Liver (tissue), 9 donors: ENCODE results near the gene SWAP70. TPM values are rescaled to one million over a fixed set of nuclear protein-coding genes. Genes with fewer than 3 reads are reported as not detected.

Source experiments
- DNase-seq: peaks from one replicate; pipeline ENCODE4 v3.0.0-alpha.2; 2017; ENCODE audit warnings: low spot score
- H3K27ac ChIP-seq, 2 donors: one replicate each; pipeline ENCODE4 v1.7.0; 2013; ENCODE audit warnings: inconsistent platforms in 2 of 2, low read length in 2 of 2, control low read depth in 1 of 2, low read depth in 1 of 2, mild to moderate bottlenecking in 1 of 2
- H3K27me3 ChIP-seq, 4 donors: one replicate each; pipeline versions ENCODE4 v1.6.1 to v1.7.0; 2013; ENCODE audit warnings: low read length in 3 of 4, inconsistent platforms in 1 of 4, mild to moderate bottlenecking in 1 of 4, moderate library complexity in 1 of 4; ENCODE audit not compliant: control insufficient read depth in 4 of 4, insufficient read depth in 4 of 4
- H3K36me3 ChIP-seq, 4 donors: one replicate each; pipeline versions ENCODE4 v1.6.1 to v1.7.0; 2013; ENCODE audit warnings: low read length in 3 of 4, mild to moderate bottlenecking in 3 of 4, low read depth in 1 of 4, moderate library complexity in 1 of 4; ENCODE audit not compliant: control insufficient read depth in 4 of 4, insufficient read depth in 3 of 4
- H3K4me1 ChIP-seq, 4 donors: one replicate each; pipeline versions ENCODE4 v1.6.1 to v1.7.0; 2013; ENCODE audit warnings: low read length in 3 of 4, mild to moderate bottlenecking in 3 of 4, moderate library complexity in 1 of 4; ENCODE audit not compliant: control insufficient read depth in 4 of 4, insufficient read depth in 4 of 4
- H3K4me3 ChIP-seq, 3 donors: one replicate each; pipeline versions ENCODE4 v1.6.1 to v1.7.0; 2013; ENCODE audit warnings: low read length in 3 of 3, control low read depth in 1 of 3, low read depth in 1 of 3, mild to moderate bottlenecking in 1 of 3
- H3K9ac ChIP-seq, 2 donors: one replicate each; pipeline ENCODE4 v1.7.0; 2013; ENCODE audit warnings: low read length in 2 of 2, mild to moderate bottlenecking in 2 of 2, moderate library complexity in 2 of 2, control low read depth in 1 of 2, low read depth in 1 of 2
- H3K9me3 ChIP-seq, 4 donors: one replicate each; pipeline versions ENCODE4 v1.6.1 to v1.7.0; 2013; ENCODE audit warnings: low read length in 3 of 4; ENCODE audit not compliant: control insufficient read depth in 4 of 4
- CTCF ChIP-seq: fragments of 150-350 bp; IDR thresholded peaks from 2 replicates; pipeline ENCODE4 v1.5.1; 2017; ENCODE audit warnings: improper control_type of control experiment, low read depth, low read length; ENCODE audit not compliant: missing input control
- EGR1 ChIP-seq, 2 donors: IDR thresholded peaks; 2 replicates each; pipeline ENCODE4 v1.6.1; 2016 to 2018; ENCODE audit warnings: antibody characterized with exemption in 2 of 2, low read depth in 2 of 2
- FOXA1 ChIP-seq: IDR thresholded peaks from 2 replicates; pipeline ENCODE4 v1.6.1; 2016; ENCODE audit warnings: antibody characterized with exemption
- GABPA ChIP-seq, 2 donors: IDR thresholded peaks in 1 of 2; conservative IDR thresholded peaks in 1 of 2; 2 replicates each; pipeline ENCODE4 v1.6.1; 2016; ENCODE audit warnings: antibody characterized with exemption in 2 of 2, mild to moderate bottlenecking in 1 of 2, moderate library complexity in 1 of 2
- HNF4A ChIP-seq, 2 donors: conservative IDR thresholded peaks; 2 replicates each; pipeline ENCODE4 v1.6.1; 2016; ENCODE audit warnings: antibody characterized with exemption in 2 of 2, mild to moderate bottlenecking in 2 of 2
- HNF4G ChIP-seq: IDR thresholded peaks from 2 replicates; pipeline ENCODE4 v1.6.1; 2016; ENCODE audit warnings: antibody characterized with exemption
- JUND ChIP-seq, 2 donors: IDR thresholded peaks; 2 replicates each; pipeline ENCODE4 v1.6.1; 2016; ENCODE audit warnings: antibody characterized with exemption in 2 of 2
- MAX ChIP-seq: IDR thresholded peaks from 2 replicates; pipeline ENCODE4 v1.6.1; 2016; ENCODE audit warnings: antibody characterized with exemption
- NR2F2 ChIP-seq: IDR thresholded peaks from 2 replicates; pipeline ENCODE4 v1.6.1; 2016; ENCODE audit warnings: antibody characterized with exemption
- RAD21 ChIP-seq, 2 donors: IDR thresholded peaks; 2 replicates each; pipeline ENCODE4 v1.6.1; 2016; ENCODE audit warnings: antibody characterized with exemption in 2 of 2, mild to moderate bottlenecking in 2 of 2
- RXRA ChIP-seq, 2 donors: IDR thresholded peaks; 2 replicates each; pipeline ENCODE4 v1.6.1; 2017 to 2018; ENCODE audit warnings: antibody characterized with exemption in 2 of 2, mild to moderate bottlenecking in 1 of 2
- SP1 ChIP-seq: IDR thresholded peaks from 2 replicates; pipeline ENCODE4 v1.6.1; 2018; ENCODE audit warnings: antibody characterized with exemption, mild to moderate bottlenecking
- YY1 ChIP-seq: IDR thresholded peaks from 2 replicates; pipeline ENCODE4 v1.6.1; 2016; ENCODE audit warnings: antibody characterized with exemption, mild to moderate bottlenecking
- WGBS: extraction: QIAGEN DNeasy Blood & Tissue Kit; methylation state at CpG from one replicate; pipeline ENCODE4 v1.1.7; 2013; 5-methylcytosine and 5-hydroxymethylcytosine counted together
- polyA plus RNA-seq, 2 donors: library from polyadenylated mRNA; stranded (reverse) in 1 of 2; unstranded in 1 of 2; fragments of 200-250 nt in 1 of 2; fragments of >200 nt in 1 of 2; fragmentation: Nextera tagmentation in 1 of 2; extraction: Ambion mirVana in 1 of 2; gene quantifications; one replicate each; pipeline versions ENCODE4 v1.2.1 to v1.2.3, GENCODE V29; 2013 to 2015
- total RNA-seq, 2 donors: library from RNA; depleted of rRNA; stranded (reverse); fragments of >200 nt; gene quantifications; one replicate each; pipeline ENCODE4 v1.2.3, GENCODE V29; 2014
- TF ChIP-seq, protein P1 (sequence below): IDR thresholded peaks from 2 replicates; pipeline ENCODE4 v1.6.1; 2016; ENCODE audit warnings: antibody characterized with exemption, mild to moderate bottlenecking
- TF ChIP-seq, protein P2 (sequence below): IDR thresholded peaks from 2 replicates; pipeline ENCODE4 v1.6.1; 2016; ENCODE audit warnings: antibody characterized with exemption
- donor health status: healthy.
- donor health status: healthy.
- donor health status: healthy.
- donor health status: healthy.
- donor health status: healthy.

SWAP70 gene
- total and polyA plus RNA-seq, 4 donors: 4.0 to 8.4 (median 5.8) TPM

- H3K9me3 ChIP-seq: peaks cover 0 to 6% (median 0%) of the 10 kb centered on the region in 4 donors
- TF ChIP-seq HNF4G (no peak), YY1 (no peak), CTCF (no peak), HNF4A (conservative IDR thresholded peaks at IDR 0.05) (no peak), NR2F2 (no peak), FOXA1 (no peak), RAD21 (IDR thresholded peaks at IDR 0.05) (no peak)
- TF ChIP-seq, protein P1, sequence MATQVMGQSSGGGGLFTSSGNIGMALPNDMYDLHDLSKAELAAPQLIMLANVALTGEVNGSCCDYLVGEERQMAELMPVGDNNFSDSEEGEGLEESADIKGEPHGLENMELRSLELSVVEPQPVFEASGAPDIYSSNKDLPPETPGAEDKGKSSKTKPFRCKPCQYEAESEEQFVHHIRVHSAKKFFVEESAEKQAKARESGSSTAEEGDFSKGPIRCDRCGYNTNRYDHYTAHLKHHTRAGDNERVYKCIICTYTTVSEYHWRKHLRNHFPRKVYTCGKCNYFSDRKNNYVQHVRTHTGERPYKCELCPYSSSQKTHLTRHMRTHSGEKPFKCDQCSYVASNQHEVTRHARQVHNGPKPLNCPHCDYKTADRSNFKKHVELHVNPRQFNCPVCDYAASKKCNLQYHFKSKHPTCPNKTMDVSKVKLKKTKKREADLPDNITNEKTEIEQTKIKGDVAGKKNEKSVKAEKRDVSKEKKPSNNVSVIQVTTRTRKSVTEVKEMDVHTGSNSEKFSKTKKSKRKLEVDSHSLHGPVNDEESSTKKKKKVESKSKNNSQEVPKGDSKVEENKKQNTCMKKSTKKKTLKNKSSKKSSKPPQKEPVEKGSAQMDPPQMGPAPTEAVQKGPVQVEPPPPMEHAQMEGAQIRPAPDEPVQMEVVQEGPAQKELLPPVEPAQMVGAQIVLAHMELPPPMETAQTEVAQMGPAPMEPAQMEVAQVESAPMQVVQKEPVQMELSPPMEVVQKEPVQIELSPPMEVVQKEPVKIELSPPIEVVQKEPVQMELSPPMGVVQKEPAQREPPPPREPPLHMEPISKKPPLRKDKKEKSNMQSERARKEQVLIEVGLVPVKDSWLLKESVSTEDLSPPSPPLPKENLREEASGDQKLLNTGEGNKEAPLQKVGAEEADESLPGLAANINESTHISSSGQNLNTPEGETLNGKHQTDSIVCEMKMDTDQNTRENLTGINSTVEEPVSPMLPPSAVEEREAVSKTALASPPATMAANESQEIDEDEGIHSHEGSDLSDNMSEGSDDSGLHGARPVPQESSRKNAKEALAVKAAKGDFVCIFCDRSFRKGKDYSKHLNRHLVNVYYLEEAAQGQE: no peak
- H3K27ac ChIP-seq: no peak overlapping the region
- H3K36me3 ChIP-seq: no peaks in the 10 kb centered on the region
- WGBS: 93% methylated on average over 6 of the region's 6 CpGs
- DNase-seq: no peak
- H3K4me1 ChIP-seq: peaks cover 0 to 1% (median 0%) of the 10 kb centered on the region in 4 donors
- no peak overlapping the region for H3K9ac ChIP-seq
- H3K27me3 ChIP-seq: no peaks in the 10 kb centered on the region
- no peak overlapping the region for H3K4me3 ChIP-seq
Observed at GRCh38 chr11:9669954-9670353, 6.1 kb downstream of the SWAP70 start.

DNA sequence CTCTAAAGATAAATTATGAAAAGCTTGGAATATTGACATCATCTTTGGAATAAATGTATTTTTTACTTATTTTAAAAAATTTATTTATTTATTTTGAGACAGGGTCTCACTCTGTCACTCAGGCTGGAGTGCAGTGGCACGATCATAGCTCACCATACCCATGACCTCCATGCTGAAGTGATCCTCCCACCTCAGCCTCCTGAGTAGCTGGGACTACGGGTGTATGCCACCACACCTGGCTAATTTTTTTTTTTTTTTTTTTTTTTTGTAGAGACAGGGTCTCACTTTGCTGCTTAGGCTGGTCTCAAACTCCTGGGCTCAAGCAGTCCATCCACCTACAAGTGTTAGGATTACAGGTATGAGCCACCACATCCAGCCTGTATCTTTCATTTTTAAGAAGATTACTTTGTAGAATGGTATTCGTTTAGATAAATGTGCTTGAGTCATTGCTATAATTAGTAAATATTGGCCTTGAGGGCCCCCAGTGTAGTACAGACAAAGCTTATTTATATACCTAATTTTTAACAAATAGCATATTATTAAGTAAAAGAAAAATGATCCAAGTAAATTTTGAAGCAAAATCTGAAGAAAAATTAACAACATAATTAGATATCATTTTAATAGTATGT, 8.5 kb downstream of the SWAP70 start:
- DNase-seq: no peak
- H3K9ac ChIP-seq: no peak overlapping the region

More for the DNA sequence above, 8.5 kb downstream of the SWAP70 start:
- H3K27me3 ChIP-seq: no peaks in the 10 kb centered on the region
- no peak overlapping the region for H3K27ac ChIP-seq
- H3K4me3 ChIP-seq: no peak overlapping the region
- 92% methylated on average over 3 of the region's 3 CpGs for WGBS
- no peaks in the 10 kb centered on the region for H3K9me3 ChIP-seq
- H3K4me1 ChIP-seq: peaks cover 0 to 1% (median 0%) of the 10 kb centered on the region in 4 donors
- no peaks in the 10 kb centered on the region for H3K36me3 ChIP-seq
- TF ChIP-seq CTCF (no peak), MAX (no peak), EGR1 (IDR thresholded peaks at IDR 0.05; ENCODE audit: low read depth in 2 of 2) (no peak), RXRA (IDR thresholded peaks at IDR 0.05) (no peak), SP1 (no peak), JUND (IDR thresholded peaks at IDR 0.05) (no peak), HNF4G (no peak), GABPA (IDR thresholded peaks at IDR 0.05 in 1 of 2, conservative IDR thresholded peaks at IDR 0.05 in 1 of 2) (no peak), YY1 (no peak), FOXA1 (no peak)
- TF ChIP-seq, protein P2, sequence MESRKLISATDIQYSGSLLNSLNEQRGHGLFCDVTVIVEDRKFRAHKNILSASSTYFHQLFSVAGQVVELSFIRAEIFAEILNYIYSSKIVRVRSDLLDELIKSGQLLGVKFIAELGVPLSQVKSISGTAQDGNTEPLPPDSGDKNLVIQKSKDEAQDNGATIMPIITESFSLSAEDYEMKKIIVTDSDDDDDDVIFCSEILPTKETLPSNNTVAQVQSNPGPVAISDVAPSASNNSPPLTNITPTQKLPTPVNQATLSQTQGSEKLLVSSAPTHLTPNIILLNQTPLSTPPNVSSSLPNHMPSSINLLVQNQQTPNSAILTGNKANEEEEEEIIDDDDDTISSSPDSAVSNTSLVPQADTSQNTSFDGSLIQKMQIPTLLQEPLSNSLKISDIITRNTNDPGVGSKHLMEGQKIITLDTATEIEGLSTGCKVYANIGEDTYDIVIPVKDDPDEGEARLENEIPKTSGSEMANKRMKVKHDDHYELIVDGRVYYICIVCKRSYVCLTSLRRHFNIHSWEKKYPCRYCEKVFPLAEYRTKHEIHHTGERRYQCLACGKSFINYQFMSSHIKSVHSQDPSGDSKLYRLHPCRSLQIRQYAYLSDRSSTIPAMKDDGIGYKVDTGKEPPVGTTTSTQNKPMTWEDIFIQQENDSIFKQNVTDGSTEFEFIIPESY: no peak
- TF ChIP-seq, protein P1: no peak
